Large intestine (tissue), 3 donors: Measurements from ENCODE around the gene ZFYVE9. TPM values are rescaled to one million over a fixed set of nuclear protein-coding genes. Genes with fewer than 3 reads are reported as not detected.
A peak's percentile ranks its signal among the peaks of the same experiment; 100 is the strongest.
"Not testable (repeated sequence)": the region's sequence is repeated elsewhere in the genome, so short reads cannot be mapped to it uniquely, and the experiment has no call there.

Source experiments
- DNase-seq, 2 donors: peaks; one replicate each; pipeline versions ENCODE4 v3.0.0 to v3.0.0-alpha.2; 2013
- H3K27ac ChIP-seq: one replicate; pipeline ENCODE4 v1.5.1; 2013; ENCODE audit warnings: low read length
- H3K27me3 ChIP-seq: 2 replicates; pipeline ENCODE4 v1.6.1; 2013; ENCODE audit warnings: low read length; ENCODE audit not compliant: control insufficient read depth, insufficient read depth
- H3K36me3 ChIP-seq: 2 replicates; pipeline ENCODE4 v1.6.1; 2013; ENCODE audit warnings: low read length; ENCODE audit not compliant: control insufficient read depth, insufficient read depth
- H3K4me1 ChIP-seq: one replicate; pipeline ENCODE4 v1.6.1; 2013; ENCODE audit warnings: low read length; ENCODE audit not compliant: control insufficient read depth, insufficient read depth
- H3K4me3 ChIP-seq: one replicate; pipeline ENCODE4 v1.5.1; 2013; ENCODE audit warnings: low read length
- H3K9me3 ChIP-seq: one replicate; pipeline ENCODE4 v1.6.1; 2013; ENCODE audit warnings: mild to moderate bottlenecking, low read depth, low read length, moderate library complexity; ENCODE audit not compliant: control insufficient read depth
- WGBS: methylation state at CpG from one replicate; pipeline ENCODE4 v1.1.5; 2013; ENCODE audit warnings: low lambda C conversion rate; ENCODE audit not compliant: insufficient coverage; 5-methylcytosine and 5-hydroxymethylcytosine counted together
- polyA plus RNA-seq: library from polyadenylated mRNA; unstranded; fragments of 120-200 nt; gene quantifications from one replicate; pipeline ENCODE4 v1.2.1, GENCODE V29; 2013

The ZFYVE9 gene
- polyA plus RNA-seq, 1 donor: 14.5 TPM

GRCh38 chr1:52368383-52369172 lies 226.7 kb downstream of the ZFYVE9 start:
- Histone ChIP-seq H3K27ac (peak overlapping the region; percentile 56), H3K9me3 (peaks cover 3% of the 10 kb centered on the region), H3K4me3 (peak overlapping the region; percentile 41), H3K36me3 (peaks cover 7% of the 10 kb centered on the region), H3K27me3 (no peaks in the 10 kb centered on the region), H3K4me1 (peaks cover 9% of the 10 kb centered on the region)
- no CpG with 5 or more reads among the region's 51 CpGs for WGBS
- DNase-seq: peak; percentile 48 to 82

- DNase-seq, H3K36me3 ChIP-seq, H3K4me1 ChIP-seq, H3K27me3 ChIP-seq, H3K4me3 ChIP-seq, H3K9me3 ChIP-seq, H3K27ac ChIP-seq: not testable (repeated sequence)
- no CpG with 5 or more reads among the region's 1 CpG for WGBS
Observed at GRCh38 chr1:52369851-52370250, 228.0 kb downstream of the ZFYVE9 start.

- Histone ChIP-seq H3K36me3 (peaks cover 29% of the 10 kb centered on the region), H3K9me3 (no peaks in the 10 kb centered on the region), H3K27me3 (no peaks in the 10 kb centered on the region), H3K27ac (no peak overlapping the region), H3K4me1 (no peaks in the 10 kb centered on the region), H3K4me3 (no peak overlapping the region)
- WGBS: 100% methylated on average over 1 of the region's 3 CpGs
- DNase-seq: no peak
Observed at GRCh38 chr1:52385376-52385775, 243.5 kb downstream of the ZFYVE9 start.

GRCh38 chr1:52386458-52386857 lies 244.6 kb downstream of the ZFYVE9 start:
- H3K27ac ChIP-seq: no peak overlapping the region
- no peaks in the 10 kb centered on the region for H3K27me3 ChIP-seq
- peaks cover 25% of the 10 kb centered on the region for H3K36me3 ChIP-seq
- no CpG with 5 or more reads among the region's 5 CpGs for WGBS
- DNase-seq: no peak
- no peaks in the 10 kb centered on the region for H3K9me3 ChIP-seq
- no peaks in the 10 kb centered on the region for H3K4me1 ChIP-seq
- no peak overlapping the region for H3K4me3 ChIP-seq

- H3K9me3 ChIP-seq: no peaks in the 10 kb centered on the region
- no peak overlapping the region for H3K27ac ChIP-seq
- WGBS: no CpG with 5 or more reads among the region's 5 CpGs
- no peak overlapping the region for H3K4me3 ChIP-seq
- no peaks in the 10 kb centered on the region for H3K4me1 ChIP-seq
- DNase-seq: no peak
- H3K36me3 ChIP-seq: peaks cover 8% of the 10 kb centered on the region
- no peaks in the 10 kb centered on the region for H3K27me3 ChIP-seq
Observed at GRCh38 chr1:52393174-52393573, 251.3 kb downstream of the ZFYVE9 start.

Other genes starting within 250 kb of the ZFYVE9 start
- 4.1 TPM for gene RAB3B, start 151.4 kb upstream of the ZFYVE9 start, polyA plus RNA-seq
- gene KTI12, start 108.3 kb upstream of the ZFYVE9 start, polyA plus RNA-seq: 7.4 TPM
- 39.9 TPM for gene TXNDC12, start 86.9 kb upstream of the ZFYVE9 start, polyA plus RNA-seq
- gene BTF3L4, start 85.8 kb upstream of the ZFYVE9 start, polyA plus RNA-seq: 39.6 TPM
- 24.2 TPM for gene CC2D1B, start 224.1 kb downstream of the ZFYVE9 start, polyA plus RNA-seq